GM12892 (cell line): ENCODE measurements around the gene VSIG8.

ENCODE experiments used
- POLR2A ChIP-seq: IDR thresholded peaks from 2 replicates; pipeline ENCODE4 v1.6.1; 2011; ENCODE audit warnings: low read depth, low read length, control low read depth
- POLR2AphosphoS5 ChIP-seq: IDR thresholded peaks from 2 replicates; pipeline ENCODE4 v1.6.1; 2011; ENCODE audit warnings: low read depth, low read length, control low read depth

- TF ChIP-seq POLR2A = no peak
- TF ChIP-seq POLR2AphosphoS5 = no peak
Observed at GRCh38 chr1:159906960-159907359, 44.5 kb upstream of the VSIG8 start.
